A673 (cell line): ENCODE data around the gene FAM177A1.
"Not testable (repeated sequence)": the region's sequence is repeated elsewhere in the genome, so short reads cannot be mapped to it uniquely, and the experiment has no call there.

Experiments used
- CTCF ChIP-seq: fragments of 300-800, 200-600 bp; sonication (generic); conservative IDR thresholded peaks from 2 replicates; pipeline ENCODE4 v1.5.1; 2017; ENCODE audit warnings: low read depth, mild to moderate bottlenecking, antibody characterized with exemption, low read length, moderate library complexity, mixed read lengths
- EZH2 ChIP-seq: fragments of 200-600 bp; sonication (generic); IDR thresholded peaks from 2 replicates; pipeline ENCODE4 v1.6.1; 2017; ENCODE audit warnings: borderline replicate concordance, low read depth, mild to moderate bottlenecking, mixed read lengths, antibody characterized with exemption, low read length; ENCODE audit not compliant: poor library complexity, severe bottlenecking

GRCh38 chr14:35065731-35066130, 19.7 kb downstream of the FAM177A1 start:
- TF ChIP-seq CTCF, EZH2: not testable (repeated sequence)
